Measurements from ENCODE around the gene FGB. TPM values are rescaled to one million over a fixed set of nuclear protein-coding genes. Genes with fewer than 3 reads are reported as not detected.

FGB gene
- total RNA-seq, 1 experiment from 2014 or later = 2.0 TPM

DNA sequence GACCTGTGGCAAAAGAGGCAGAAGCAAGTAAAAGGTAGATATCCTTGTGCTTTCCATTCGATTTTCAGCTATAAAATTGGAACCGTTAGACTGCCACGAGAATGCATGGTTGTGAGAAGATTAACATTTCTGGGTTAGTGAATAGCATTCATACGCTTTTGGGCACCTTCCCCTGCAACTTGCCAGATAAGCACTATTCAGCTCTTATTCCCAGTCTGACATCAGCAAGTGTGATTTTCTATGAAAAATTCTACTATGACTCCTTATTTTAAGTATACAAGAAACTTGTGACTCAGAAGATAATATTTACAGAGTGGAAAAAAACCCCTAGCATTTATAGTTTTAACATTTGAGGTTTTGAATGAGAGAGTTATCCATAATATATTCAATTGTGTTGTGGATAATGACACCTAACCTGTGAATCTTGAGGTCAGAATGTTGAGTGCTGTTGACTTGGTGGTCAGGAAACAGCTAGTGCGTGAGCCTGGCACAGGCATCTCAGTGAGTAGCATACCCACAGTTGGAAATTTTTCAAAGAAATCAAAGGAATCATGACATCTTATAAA is 3.9 kb downstream of the FGB start:
- ATAC-seq (no peak), DNase-seq (ENCODE audit: low read depth, low spot score) (no peak)
- Histone ChIP-seq H3K27me3 (ENCODE audit: control insufficient read depth, insufficient read depth, low read length) (no peaks in the 10 kb centered on the region), H3K4me3 (ENCODE audit: low read depth in 2 of 2, low read length in 2 of 2) (no peak overlapping the region), H3K4me1 (ENCODE audit: control insufficient read depth, insufficient read depth, low read length) (no peaks in the 10 kb centered on the region), H3K9me3 (ENCODE audit: control insufficient read depth, insufficient read depth, low read depth, low read length) (no peaks in the 10 kb centered on the region), H3K36me3 (ENCODE audit: control insufficient read depth, insufficient read depth, low read length) (no peaks in the 10 kb centered on the region), H3K27ac (ENCODE audit: low read length) (no peak overlapping the region)
- intact Hi-C loops (cut with micrococcal nuclease; ENCODE audit: unreplicated experiment) = no loop called here
- TF ChIP-seq, protein P1, sequence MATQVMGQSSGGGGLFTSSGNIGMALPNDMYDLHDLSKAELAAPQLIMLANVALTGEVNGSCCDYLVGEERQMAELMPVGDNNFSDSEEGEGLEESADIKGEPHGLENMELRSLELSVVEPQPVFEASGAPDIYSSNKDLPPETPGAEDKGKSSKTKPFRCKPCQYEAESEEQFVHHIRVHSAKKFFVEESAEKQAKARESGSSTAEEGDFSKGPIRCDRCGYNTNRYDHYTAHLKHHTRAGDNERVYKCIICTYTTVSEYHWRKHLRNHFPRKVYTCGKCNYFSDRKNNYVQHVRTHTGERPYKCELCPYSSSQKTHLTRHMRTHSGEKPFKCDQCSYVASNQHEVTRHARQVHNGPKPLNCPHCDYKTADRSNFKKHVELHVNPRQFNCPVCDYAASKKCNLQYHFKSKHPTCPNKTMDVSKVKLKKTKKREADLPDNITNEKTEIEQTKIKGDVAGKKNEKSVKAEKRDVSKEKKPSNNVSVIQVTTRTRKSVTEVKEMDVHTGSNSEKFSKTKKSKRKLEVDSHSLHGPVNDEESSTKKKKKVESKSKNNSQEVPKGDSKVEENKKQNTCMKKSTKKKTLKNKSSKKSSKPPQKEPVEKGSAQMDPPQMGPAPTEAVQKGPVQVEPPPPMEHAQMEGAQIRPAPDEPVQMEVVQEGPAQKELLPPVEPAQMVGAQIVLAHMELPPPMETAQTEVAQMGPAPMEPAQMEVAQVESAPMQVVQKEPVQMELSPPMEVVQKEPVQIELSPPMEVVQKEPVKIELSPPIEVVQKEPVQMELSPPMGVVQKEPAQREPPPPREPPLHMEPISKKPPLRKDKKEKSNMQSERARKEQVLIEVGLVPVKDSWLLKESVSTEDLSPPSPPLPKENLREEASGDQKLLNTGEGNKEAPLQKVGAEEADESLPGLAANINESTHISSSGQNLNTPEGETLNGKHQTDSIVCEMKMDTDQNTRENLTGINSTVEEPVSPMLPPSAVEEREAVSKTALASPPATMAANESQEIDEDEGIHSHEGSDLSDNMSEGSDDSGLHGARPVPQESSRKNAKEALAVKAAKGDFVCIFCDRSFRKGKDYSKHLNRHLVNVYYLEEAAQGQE (IDR thresholded peaks at IDR 0.05; ENCODE audit: insufficient read depth in 1 of 2, low read depth in 2 of 2, low read length in 1 of 2) = no peak
- no peak for TF ChIP-seq TCF7L2 (IDR thresholded peaks at IDR 0.05; ENCODE audit: low read depth, low read length)
- no TSS peak for BruUV-seq (replicated peaks)
- in situ Hi-C loops (cut with HindIII; ENCODE audit: low pct_unique_long_range_greater_than_20kb, low sequenced_read_pairs) = no loop called here
- POLR2A ChIA-PET = no interaction called here
- CTCF ChIA-PET = no interaction called here

- DNase-seq (ENCODE audit: low read depth, low spot score) = no peak
- no peaks in the 10 kb centered on the region for H3K9me3 ChIP-seq (ENCODE audit: control insufficient read depth, insufficient read depth, low read depth, low read length)
- H3K4me3 ChIP-seq (ENCODE audit: low read depth in 2 of 2, low read length in 2 of 2) = no peak overlapping the region
- no peak for TF ChIP-seq TCF7L2 (IDR thresholded peaks at IDR 0.05; ENCODE audit: low read depth, low read length)
- no peak for TF ChIP-seq POLR2AphosphoS5 (IDR thresholded peaks at IDR 0.05; ENCODE audit: low read depth, low read length)
- TF ChIP-seq SIN3A (IDR thresholded peaks at IDR 0.05; ENCODE audit: borderline replicate concordance, insufficient read depth, low read depth, low read length) = no peak
- no peak for TF ChIP-seq CTCF (IDR thresholded peaks at IDR 0.05)
- TF ChIP-seq, protein P1 (IDR thresholded peaks at IDR 0.05; ENCODE audit: insufficient read depth in 1 of 2, low read depth in 2 of 2, low read length in 1 of 2) = no peak
- BruUV-seq (replicated peaks) = no TSS peak
- H3K36me3 ChIP-seq (ENCODE audit: control insufficient read depth, insufficient read depth, low read length) = no peaks in the 10 kb centered on the region
- H3K27ac ChIP-seq (ENCODE audit: low read length) = no peak overlapping the region
- H3K4me1 ChIP-seq (ENCODE audit: control insufficient read depth, insufficient read depth, low read length) = no peaks in the 10 kb centered on the region
- ATAC-seq = no peak
- intact Hi-C loops (cut with micrococcal nuclease; ENCODE audit: unreplicated experiment) (no loop called here), in situ Hi-C loops (cut with HindIII; ENCODE audit: low pct_unique_long_range_greater_than_20kb, low sequenced_read_pairs) (no loop called here)
- H3K27me3 ChIP-seq (ENCODE audit: control insufficient read depth, insufficient read depth, low read length) = no peaks in the 10 kb centered on the region
- ChIA-PET POLR2A (no interaction called here), CTCF (no interaction called here)
These were observed 6.2 kb downstream of the FGB start for GRCh38 chr4:154569028-154569427.
